Measurements from ENCODE around the gene AP2A1.

DNA sequence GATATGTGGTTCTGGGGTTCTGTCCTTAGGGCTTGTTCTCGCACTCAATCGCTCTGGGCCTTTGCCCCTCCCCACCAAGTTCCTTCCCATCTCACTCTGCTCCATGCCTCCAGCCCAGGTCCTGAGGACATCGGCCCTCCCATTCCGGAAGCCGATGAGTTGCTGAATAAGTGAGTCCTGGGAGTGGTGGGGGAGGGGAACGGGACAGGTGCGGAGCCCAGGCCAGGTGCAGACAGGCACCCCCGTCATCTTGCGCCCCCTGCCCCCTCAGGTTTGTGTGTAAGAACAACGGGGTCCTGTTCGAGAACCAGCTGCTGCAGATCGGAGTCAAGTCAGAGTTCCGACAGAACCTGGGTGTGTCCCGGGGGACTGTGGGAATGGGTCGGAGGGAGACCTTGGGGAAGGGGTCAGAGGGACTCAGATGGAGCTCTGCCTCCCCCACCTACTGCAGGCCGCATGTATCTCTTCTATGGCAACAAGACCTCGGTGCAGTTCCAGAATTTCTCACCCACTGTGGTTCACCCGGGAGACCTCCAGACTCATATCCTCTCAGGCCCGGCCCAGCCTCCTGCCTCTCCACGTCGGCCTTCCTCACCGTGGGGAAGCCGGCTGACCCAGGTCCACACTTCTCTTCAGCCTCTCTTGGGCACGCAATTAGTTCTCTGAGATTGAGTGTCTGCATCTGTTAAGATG lies 36.2 kb downstream of the AP2A1 start:
- no peak for TF ChIP-seq POLR2A (IDR thresholded peaks at IDR 0.05)
- TF ChIP-seq CTCF (IDR thresholded peaks at IDR 0.05): no peak

Data from thyroid gland (tissue), 4 donors.